ENCODE data around the gene TMEM273.

GRCh38 chr10:49197171-49197570 is 9.0 kb upstream of the TMEM273 start:
- TF ChIP-seq, protein P1, sequence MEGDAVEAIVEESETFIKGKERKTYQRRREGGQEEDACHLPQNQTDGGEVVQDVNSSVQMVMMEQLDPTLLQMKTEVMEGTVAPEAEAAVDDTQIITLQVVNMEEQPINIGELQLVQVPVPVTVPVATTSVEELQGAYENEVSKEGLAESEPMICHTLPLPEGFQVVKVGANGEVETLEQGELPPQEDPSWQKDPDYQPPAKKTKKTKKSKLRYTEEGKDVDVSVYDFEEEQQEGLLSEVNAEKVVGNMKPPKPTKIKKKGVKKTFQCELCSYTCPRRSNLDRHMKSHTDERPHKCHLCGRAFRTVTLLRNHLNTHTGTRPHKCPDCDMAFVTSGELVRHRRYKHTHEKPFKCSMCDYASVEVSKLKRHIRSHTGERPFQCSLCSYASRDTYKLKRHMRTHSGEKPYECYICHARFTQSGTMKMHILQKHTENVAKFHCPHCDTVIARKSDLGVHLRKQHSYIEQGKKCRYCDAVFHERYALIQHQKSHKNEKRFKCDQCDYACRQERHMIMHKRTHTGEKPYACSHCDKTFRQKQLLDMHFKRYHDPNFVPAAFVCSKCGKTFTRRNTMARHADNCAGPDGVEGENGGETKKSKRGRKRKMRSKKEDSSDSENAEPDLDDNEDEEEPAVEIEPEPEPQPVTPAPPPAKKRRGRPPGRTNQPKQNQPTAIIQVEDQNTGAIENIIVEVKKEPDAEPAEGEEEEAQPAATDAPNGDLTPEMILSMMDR (conservative IDR thresholded peaks at IDR 0.05; ENCODE audit: low read depth, low read length), result no peak
- no peak for TF ChIP-seq POLR2A (IDR thresholded peaks at IDR 0.05; ENCODE audit: low read depth, low read length)
- TF ChIP-seq MXI1 (IDR thresholded peaks at IDR 0.05; ENCODE audit: borderline replicate concordance, low read depth, low read length), result no peak
- no peak for TF ChIP-seq RFX5 (IDR thresholded peaks at IDR 0.05; ENCODE audit: low read depth, low read length)
- TF ChIP-seq ELK1 (IDR thresholded peaks at IDR 0.05; ENCODE audit: borderline replicate concordance, low read depth, low read length), result no peak
- no peak for TF ChIP-seq SMC3 (IDR thresholded peaks at IDR 0.05; ENCODE audit: low read depth, low read length)
- TF ChIP-seq USF2 (IDR thresholded peaks at IDR 0.05; ENCODE audit: low read depth, low read length), result no peak
